GM12873 (cell line): ENCODE data around the gene OPHN1.

Experiments used
- TF ChIP-seq, protein P1 (sequence below): IDR thresholded peaks from 2 replicates; pipeline ENCODE4 v1.5.1; 2012; ENCODE audit warnings: low read depth, mild to moderate bottlenecking, moderate library complexity, low read length, control low read depth; ENCODE audit not compliant: insufficient read depth; ENCODE audit errors: missing control alignments

OPHN1 gene

DNA sequence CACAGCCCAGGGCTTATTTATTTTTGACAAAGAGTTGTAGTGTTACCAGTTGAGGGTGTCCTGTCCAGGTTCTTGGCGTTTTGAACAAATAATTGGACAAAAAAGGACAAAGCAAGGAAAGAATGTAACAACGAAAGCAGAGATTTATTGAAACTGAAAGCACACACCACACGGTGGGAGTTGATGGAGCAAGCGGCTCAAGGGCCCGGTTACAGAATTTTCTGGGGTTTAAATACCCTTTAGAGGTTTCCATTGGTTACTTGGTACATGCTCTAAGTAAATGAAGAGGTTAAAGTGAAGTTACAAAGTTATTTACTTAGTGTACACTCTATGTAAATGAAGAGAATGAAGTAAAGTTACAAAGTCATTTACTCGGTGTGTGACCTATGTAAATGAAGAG, 27.8 kb upstream of the OPHN1 start:
- TF ChIP-seq, protein P1, sequence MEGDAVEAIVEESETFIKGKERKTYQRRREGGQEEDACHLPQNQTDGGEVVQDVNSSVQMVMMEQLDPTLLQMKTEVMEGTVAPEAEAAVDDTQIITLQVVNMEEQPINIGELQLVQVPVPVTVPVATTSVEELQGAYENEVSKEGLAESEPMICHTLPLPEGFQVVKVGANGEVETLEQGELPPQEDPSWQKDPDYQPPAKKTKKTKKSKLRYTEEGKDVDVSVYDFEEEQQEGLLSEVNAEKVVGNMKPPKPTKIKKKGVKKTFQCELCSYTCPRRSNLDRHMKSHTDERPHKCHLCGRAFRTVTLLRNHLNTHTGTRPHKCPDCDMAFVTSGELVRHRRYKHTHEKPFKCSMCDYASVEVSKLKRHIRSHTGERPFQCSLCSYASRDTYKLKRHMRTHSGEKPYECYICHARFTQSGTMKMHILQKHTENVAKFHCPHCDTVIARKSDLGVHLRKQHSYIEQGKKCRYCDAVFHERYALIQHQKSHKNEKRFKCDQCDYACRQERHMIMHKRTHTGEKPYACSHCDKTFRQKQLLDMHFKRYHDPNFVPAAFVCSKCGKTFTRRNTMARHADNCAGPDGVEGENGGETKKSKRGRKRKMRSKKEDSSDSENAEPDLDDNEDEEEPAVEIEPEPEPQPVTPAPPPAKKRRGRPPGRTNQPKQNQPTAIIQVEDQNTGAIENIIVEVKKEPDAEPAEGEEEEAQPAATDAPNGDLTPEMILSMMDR: no peak

DNA sequence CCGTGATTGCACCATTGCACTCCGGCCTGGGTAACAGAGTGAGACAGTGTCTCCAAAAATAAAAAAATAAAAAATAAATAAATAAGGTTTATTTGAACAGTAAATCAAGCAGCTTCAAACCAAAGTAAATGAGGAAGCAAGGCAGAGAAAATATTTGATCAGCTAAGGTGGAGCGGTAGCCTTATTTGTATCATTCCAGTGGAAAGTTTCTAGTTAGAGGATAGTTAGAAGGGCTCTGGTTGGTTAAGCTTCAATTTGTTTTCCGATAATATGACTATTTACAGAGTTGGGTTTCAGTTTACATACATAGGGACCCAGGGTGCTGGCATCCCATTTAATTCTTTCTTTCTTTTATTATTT, 21.8 kb upstream of the OPHN1 start:
- TF ChIP-seq, protein P1: no peak

DNA sequence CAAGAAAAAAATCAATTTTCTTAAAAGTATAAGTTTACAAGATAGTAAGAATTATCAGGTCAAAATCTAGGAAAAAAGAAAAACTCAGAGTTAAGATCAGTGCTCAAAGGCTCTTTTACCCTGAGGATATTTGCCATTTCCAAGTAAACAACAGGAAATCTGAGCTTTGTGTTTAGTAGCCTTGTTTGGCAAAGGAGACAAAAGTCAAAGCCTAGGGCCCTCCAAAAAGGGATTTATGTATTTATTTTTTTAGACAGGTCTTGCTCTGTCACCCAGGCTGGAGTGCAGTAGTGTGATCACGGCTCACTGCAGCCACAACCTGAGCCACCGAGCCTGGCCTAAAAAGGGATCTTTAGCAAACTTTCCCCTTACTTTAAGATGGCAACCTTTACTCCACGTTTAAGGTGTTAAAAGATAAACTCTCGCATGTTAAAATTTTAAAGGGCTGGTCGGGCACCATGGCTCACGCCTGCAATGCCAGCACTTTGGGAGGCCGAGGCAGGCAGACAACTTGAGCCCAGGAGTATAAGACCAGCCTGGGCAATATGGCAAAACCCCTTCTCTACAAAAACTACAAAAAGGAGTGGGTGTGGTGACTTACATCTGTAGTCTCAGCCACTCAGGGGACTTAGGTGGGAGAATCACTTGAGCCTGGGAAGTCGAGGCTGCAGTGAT, 21.3 kb upstream of the OPHN1 start:
- TF ChIP-seq, protein P1: no peak

DNA sequence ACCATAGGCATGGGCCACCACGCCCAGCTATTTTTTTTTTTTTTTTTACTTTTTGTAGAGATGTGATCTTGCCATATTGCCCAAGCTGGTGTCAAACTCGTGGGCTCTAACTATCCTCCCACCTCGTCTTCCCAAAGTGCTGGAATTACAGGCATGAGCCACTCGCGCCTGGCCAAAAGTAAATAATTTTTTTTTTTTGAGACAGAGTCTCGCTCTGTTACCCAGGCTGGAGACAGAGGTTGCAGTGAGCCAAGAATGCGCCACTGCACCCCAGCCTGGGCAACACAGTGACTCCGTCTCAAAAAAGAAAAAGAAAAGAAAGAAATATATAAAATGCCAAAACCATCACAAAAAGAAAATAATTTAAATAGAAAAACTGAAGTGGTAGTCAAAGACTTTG, 18.4 kb upstream of the OPHN1 start:
- TF ChIP-seq, protein P1: no peak

DNA sequence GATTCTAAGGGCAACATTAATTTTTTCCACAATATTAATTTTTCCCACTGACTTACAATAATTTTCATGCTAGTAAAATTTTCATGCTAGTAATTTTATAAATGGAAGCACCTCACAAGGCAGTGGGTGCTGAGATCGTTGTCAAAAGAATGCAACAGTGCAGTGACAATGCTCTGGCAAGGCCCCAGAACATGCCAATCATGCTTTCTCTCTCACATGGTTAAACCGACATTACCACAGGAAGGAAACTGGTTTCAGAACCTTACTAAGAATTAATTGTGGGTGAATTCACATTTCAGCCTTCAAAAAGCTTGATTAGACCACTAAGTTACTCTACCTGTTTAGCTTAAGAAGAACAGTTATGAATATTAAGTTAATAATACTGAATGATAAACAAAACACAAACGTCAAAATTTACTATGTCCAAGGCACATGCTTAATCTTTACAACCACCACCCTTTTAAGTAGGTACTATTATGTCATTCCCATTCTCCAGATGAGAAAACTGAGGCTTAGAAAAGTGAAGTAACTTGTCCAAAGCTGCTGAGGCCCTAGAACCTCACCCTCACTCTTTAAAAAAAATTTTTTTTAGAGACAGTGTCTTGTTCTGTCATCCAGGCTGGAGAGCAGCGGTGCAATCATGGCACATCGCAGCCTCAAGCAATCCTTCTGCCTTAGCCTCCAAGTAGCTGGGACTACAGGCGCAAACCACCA, 10.0 kb upstream of the OPHN1 start:
- TF ChIP-seq, protein P1: no peak

DNA sequence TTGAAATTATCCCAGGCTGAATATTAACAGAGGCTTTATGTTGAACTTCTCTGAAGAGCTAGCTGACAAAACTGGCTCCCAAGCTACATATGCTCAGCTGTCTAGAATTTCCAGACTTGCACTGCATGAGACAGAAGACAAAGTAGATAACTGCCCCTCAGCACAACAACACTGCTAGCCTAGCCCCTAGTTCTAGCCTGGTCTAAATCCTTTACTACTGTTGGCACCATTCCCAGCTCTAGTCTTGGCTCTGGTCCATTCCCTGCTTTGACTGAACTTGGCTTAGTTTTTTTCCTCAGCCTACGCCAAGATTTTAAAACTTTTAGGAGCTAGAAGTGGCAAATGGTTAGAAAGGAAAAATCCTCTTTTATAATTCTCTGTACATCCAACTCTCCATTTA, 7.6 kb upstream of the OPHN1 start:
- TF ChIP-seq, protein P1: no peak

DNA sequence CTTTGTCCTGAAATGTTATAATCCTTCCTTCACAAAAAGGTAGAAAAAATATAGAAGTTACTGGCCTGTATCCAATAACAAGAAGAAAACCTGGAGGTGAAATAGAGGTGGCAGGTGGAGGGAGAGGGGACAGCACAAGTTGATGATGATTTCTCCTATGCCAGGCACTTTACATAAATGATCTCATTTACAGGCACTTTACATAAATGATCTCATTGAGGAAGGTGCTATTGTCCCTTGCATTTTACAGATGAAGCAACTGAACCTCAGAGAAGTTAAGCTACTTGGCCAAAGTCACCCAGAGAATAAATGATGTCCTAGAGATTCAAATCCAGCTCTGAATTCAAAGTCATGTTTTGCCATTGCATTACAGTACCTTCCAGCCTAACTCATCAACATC, 7.1 kb upstream of the OPHN1 start:
- TF ChIP-seq, protein P1: no peak
